Prostate gland (tissue), 2 donors: ENCODE data around the gene EIF2B5.

Experiments used
- POLR2A ChIP-seq: fragments of 450-650 bp; IDR thresholded peaks from one replicate; pipeline ENCODE4 v1.6.1; 2016; ENCODE audit warnings: antibody characterized with exemption, mild to moderate bottlenecking
- TF ChIP-seq, protein P1 (sequence below), 4 experiments: fragments of 200-600 bp in 2 of 4; fragments of 450-650 bp in 2 of 4; sonication (generic) in 2 of 4; IDR thresholded peaks; 1 replicate in 3 of 4; 2 replicates in 1 of 4; pipeline ENCODE4 v1.5.1; 2016 to 2019; ENCODE audit warnings: antibody characterized with exemption in 4 of 4, mild to moderate bottlenecking in 2 of 4, moderate library complexity in 2 of 4

- TF ChIP-seq, protein P1, sequence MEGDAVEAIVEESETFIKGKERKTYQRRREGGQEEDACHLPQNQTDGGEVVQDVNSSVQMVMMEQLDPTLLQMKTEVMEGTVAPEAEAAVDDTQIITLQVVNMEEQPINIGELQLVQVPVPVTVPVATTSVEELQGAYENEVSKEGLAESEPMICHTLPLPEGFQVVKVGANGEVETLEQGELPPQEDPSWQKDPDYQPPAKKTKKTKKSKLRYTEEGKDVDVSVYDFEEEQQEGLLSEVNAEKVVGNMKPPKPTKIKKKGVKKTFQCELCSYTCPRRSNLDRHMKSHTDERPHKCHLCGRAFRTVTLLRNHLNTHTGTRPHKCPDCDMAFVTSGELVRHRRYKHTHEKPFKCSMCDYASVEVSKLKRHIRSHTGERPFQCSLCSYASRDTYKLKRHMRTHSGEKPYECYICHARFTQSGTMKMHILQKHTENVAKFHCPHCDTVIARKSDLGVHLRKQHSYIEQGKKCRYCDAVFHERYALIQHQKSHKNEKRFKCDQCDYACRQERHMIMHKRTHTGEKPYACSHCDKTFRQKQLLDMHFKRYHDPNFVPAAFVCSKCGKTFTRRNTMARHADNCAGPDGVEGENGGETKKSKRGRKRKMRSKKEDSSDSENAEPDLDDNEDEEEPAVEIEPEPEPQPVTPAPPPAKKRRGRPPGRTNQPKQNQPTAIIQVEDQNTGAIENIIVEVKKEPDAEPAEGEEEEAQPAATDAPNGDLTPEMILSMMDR (IDR thresholded peaks at IDR 0.05): peak in 1 of 4 experiments; percentile 3
- TF ChIP-seq POLR2A: peak; percentile 13
Observed at GRCh38 chr3:184176377-184177330, 41.5 kb downstream of the EIF2B5 start.
